ENCODE data around the gene HARBI1.
A peak's percentile ranks its signal among the peaks of the same experiment; 100 is the strongest.

HARBI1 gene

GRCh38 chr11:46603704-46604308 lies 13.2 kb downstream of the HARBI1 start:
- Histone ChIP-seq H3K27me3 (ENCODE audit: control insufficient read depth, insufficient read depth, low read length) (no peaks in the 10 kb centered on the region), H3K27ac (no peak overlapping the region), H3K4me2 (ENCODE audit: low read length) (no peak overlapping the region), H2AFZ (no peak overlapping the region), H3K36me3 (ENCODE audit: control insufficient read depth, insufficient read depth, low read length) (no peaks in the 10 kb centered on the region), H3K4me1 (peaks cover 4% of the 10 kb centered on the region), H3K4me3 (ENCODE audit: low read depth, low read length) (no peak overlapping the region), H3K9ac (no peak overlapping the region), H3K9me3 (ENCODE audit: control insufficient read depth, low read length) (no peaks in the 10 kb centered on the region), H3K79me2 (no peaks in the 10 kb centered on the region)
- TF ChIP-seq, protein P1, sequence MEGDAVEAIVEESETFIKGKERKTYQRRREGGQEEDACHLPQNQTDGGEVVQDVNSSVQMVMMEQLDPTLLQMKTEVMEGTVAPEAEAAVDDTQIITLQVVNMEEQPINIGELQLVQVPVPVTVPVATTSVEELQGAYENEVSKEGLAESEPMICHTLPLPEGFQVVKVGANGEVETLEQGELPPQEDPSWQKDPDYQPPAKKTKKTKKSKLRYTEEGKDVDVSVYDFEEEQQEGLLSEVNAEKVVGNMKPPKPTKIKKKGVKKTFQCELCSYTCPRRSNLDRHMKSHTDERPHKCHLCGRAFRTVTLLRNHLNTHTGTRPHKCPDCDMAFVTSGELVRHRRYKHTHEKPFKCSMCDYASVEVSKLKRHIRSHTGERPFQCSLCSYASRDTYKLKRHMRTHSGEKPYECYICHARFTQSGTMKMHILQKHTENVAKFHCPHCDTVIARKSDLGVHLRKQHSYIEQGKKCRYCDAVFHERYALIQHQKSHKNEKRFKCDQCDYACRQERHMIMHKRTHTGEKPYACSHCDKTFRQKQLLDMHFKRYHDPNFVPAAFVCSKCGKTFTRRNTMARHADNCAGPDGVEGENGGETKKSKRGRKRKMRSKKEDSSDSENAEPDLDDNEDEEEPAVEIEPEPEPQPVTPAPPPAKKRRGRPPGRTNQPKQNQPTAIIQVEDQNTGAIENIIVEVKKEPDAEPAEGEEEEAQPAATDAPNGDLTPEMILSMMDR (IDR thresholded peaks at IDR 0.05), result no peak

DNA sequence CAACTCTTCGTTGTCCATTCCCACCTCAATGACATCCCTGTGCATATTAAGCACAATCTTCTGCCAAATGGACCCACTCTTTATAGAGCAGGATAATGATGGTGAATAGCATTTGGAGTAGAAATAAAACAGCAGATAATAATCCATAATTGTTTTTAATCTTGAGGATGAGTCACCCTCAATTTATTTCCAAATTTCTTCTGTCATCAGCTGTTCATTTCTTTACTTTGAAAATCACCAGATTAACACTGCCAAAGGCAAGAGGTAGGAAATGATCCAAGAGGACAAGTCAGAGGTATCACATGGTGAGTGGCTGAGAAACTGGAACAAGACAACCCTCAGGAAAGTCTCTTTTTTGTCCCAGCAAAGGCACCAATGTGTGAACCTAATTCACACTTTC lies 15.9 kb downstream of the HARBI1 start:
- Histone ChIP-seq H3K27me3 (ENCODE audit: control insufficient read depth, insufficient read depth, low read length) (no peaks in the 10 kb centered on the region), H3K4me3 (ENCODE audit: low read depth, low read length) (no peak overlapping the region), H2AFZ (no peak overlapping the region), H3K36me3 (ENCODE audit: control insufficient read depth, insufficient read depth, low read length) (no peaks in the 10 kb centered on the region), H3K9me3 (ENCODE audit: control insufficient read depth, low read length) (no peaks in the 10 kb centered on the region), H3K27ac (no peak overlapping the region), H3K9ac (no peak overlapping the region), H3K4me2 (ENCODE audit: low read length) (no peak overlapping the region), H3K4me1 (peaks cover 4% of the 10 kb centered on the region), H3K79me2 (no peaks in the 10 kb centered on the region)
- TF ChIP-seq, protein P1 (IDR thresholded peaks at IDR 0.05), result no peak

DNA sequence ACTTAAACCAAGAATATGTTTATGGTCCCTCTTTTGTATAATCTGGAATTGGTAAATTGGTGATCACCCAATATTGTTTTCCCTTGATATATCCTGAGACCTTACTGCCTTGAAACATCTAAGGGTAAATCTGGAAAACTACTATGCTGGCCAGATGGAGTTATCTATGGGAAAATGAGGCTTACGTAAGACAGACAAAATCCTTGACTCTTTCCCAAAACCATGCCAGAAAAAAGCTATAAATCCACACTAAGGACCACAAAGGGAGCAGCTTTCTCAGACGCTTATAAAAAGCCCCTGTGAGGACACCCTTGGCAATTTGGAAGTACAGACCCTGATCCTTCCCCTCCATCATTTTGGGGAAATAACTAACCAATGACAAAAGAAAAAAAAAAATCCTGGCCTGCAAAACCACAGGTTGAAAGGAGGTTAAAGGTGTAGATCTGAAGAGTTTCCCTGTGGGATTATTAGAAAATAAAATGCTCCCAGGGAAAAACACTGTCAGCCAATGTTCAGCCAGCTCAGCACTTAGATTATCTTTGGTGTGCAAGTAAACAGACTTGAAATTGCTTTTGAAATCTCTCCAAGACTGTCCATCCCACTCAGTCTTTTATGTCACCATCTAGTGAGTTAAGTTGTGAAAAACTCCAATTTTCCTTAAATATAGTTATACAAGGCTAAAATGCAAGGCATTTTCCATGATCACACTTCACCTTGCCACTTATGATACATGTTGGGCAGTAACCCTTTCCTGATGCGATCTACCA lies 16.6 kb downstream of the HARBI1 start:
- no peaks in the 10 kb centered on the region for H3K27me3 ChIP-seq (ENCODE audit: control insufficient read depth, insufficient read depth, low read length)
- no peaks in the 10 kb centered on the region for H3K9me3 ChIP-seq (ENCODE audit: control insufficient read depth, low read length)
- no peaks in the 10 kb centered on the region for H3K79me2 ChIP-seq
- no peaks in the 10 kb centered on the region for H3K36me3 ChIP-seq (ENCODE audit: control insufficient read depth, insufficient read depth, low read length)
- peak overlapping the region; percentile 22 for H3K4me3 ChIP-seq (ENCODE audit: low read depth, low read length)
- peak overlapping the region; percentile 9 for H2AFZ ChIP-seq
- H3K4me2 ChIP-seq (ENCODE audit: low read length), result peak overlapping the region; percentile 45
- no peak overlapping the region for H3K9ac ChIP-seq
- TF ChIP-seq, protein P1 (IDR thresholded peaks at IDR 0.05), result no peak
- H3K27ac ChIP-seq, result peak overlapping the region; percentile 17
- H3K4me1 ChIP-seq, result peaks cover 4% of the 10 kb centered on the region

- Histone ChIP-seq H3K9ac (no peak overlapping the region), H3K79me2 (no peaks in the 10 kb centered on the region), H3K4me3 (ENCODE audit: low read depth, low read length) (no peak overlapping the region), H3K27ac (peak overlapping the region; percentile 17), H3K4me1 (peaks cover 4% of the 10 kb centered on the region), H3K36me3 (ENCODE audit: control insufficient read depth, insufficient read depth, low read length) (no peaks in the 10 kb centered on the region), H3K9me3 (ENCODE audit: control insufficient read depth, low read length) (no peaks in the 10 kb centered on the region), H2AFZ (peak overlapping the region; percentile 9), H3K27me3 (ENCODE audit: control insufficient read depth, insufficient read depth, low read length) (no peaks in the 10 kb centered on the region), H3K4me2 (ENCODE audit: low read length) (peak overlapping the region; percentile 8)
- TF ChIP-seq, protein P1 (IDR thresholded peaks at IDR 0.05), result no peak
Observed at GRCh38 chr11:46599340-46600193, 17.5 kb downstream of the HARBI1 start.

Measured in parathyroid adenoma (tissue), 2 donors.